ENCODE data around the gene TSKS. TPM values are rescaled to one million over a fixed set of nuclear protein-coding genes. Genes with fewer than 3 reads are reported as not detected.

Gene TSKS
- total RNA-seq, 1 experiment from 2014 or later = not detected

DNA sequence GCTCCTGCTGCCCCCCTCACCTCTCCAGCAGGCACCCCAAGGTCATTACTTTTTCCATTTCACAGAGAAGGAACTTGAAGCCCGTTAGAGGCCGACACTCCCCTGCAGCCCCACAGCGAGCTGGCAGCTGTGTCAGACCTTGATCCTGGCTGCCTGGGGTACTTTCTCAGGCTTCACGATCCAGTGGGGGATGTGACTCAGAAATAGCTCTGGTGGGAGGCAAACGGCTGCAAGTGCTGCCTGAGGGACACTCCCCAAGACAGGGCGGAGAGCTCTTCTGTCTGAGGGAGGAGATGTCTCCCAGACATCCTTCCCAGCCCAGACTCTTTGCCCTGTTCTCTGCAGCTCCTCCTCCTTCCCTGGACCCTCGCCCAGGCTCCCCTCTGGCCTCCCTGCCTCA lies 4.8 kb downstream of the TSKS start:
- DNase-seq = no peak
- intact Hi-C loops (cut with micrococcal nuclease; ENCODE audit: unreplicated experiment) = no loop called here
- no peak overlapping the region for H3K27ac Mint-ChIP-seq (ENCODE audit: unreplicated experiment)
- H3K36me3 Mint-ChIP-seq (ENCODE audit: insufficient read depth, unreplicated experiment) = no peaks in the 10 kb centered on the region
- no peak overlapping the region for H3K4me3 Mint-ChIP-seq (ENCODE audit: low read depth, unreplicated experiment)
- CTCF ChIA-PET = interaction anchor here (0.6 to 0.9 kb wide), 3 partner anchors 8 to 725 kb away, joined by 3 to 8 read pairs (median 6); partner anchors contain the start of gene AP2A1
- TF ChIP-seq, protein P1, sequence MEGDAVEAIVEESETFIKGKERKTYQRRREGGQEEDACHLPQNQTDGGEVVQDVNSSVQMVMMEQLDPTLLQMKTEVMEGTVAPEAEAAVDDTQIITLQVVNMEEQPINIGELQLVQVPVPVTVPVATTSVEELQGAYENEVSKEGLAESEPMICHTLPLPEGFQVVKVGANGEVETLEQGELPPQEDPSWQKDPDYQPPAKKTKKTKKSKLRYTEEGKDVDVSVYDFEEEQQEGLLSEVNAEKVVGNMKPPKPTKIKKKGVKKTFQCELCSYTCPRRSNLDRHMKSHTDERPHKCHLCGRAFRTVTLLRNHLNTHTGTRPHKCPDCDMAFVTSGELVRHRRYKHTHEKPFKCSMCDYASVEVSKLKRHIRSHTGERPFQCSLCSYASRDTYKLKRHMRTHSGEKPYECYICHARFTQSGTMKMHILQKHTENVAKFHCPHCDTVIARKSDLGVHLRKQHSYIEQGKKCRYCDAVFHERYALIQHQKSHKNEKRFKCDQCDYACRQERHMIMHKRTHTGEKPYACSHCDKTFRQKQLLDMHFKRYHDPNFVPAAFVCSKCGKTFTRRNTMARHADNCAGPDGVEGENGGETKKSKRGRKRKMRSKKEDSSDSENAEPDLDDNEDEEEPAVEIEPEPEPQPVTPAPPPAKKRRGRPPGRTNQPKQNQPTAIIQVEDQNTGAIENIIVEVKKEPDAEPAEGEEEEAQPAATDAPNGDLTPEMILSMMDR (IDR thresholded peaks at IDR 0.05; ENCODE audit: unreplicated experiment) = no peak
- no TSS peak for BruUV-seq (replicated peaks)
- H3K4me1 Mint-ChIP-seq (ENCODE audit: low read depth, unreplicated experiment) = no peaks in the 10 kb centered on the region
- H3K9me3 Mint-ChIP-seq (ENCODE audit: low read depth, unreplicated experiment) = peaks cover 3% of the 10 kb centered on the region
- H3K27me3 Mint-ChIP-seq (ENCODE audit: unreplicated experiment) = peaks cover 18% of the 10 kb centered on the region

DNA sequence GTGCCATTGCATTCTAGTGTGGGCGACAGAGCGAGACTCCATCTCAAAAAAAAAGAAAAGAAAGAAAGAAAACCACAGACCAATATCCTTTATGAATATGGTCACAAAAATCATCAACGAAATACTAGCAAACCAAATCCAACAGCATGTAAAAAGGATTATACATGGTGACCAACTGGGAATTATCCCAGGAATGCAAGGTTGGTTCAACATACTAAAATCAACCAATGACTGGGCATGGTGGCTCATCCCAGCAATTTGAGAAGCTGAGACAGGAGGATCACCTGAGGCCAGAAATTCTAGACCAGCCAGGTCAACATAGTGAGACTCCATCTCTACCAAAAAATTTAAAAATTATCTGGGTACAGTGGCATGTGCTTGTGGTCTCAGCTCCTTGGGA lies 7.2 kb downstream of the TSKS start:
- TF ChIP-seq, protein P1 (IDR thresholded peaks at IDR 0.05; ENCODE audit: unreplicated experiment) = no peak
- intact Hi-C loops (cut with micrococcal nuclease; ENCODE audit: unreplicated experiment) = loop anchor here (2.0 kb wide), 1 partner anchor 29 kb away; no protein-coding TSS in a partner anchor
- BruUV-seq (replicated peaks) = no TSS peak
- no peak overlapping the region for H3K27ac Mint-ChIP-seq (ENCODE audit: unreplicated experiment)
- DNase-seq = no peak
- peaks cover 18% of the 10 kb centered on the region for H3K27me3 Mint-ChIP-seq (ENCODE audit: unreplicated experiment)
- no peak overlapping the region for H3K4me3 Mint-ChIP-seq (ENCODE audit: low read depth, unreplicated experiment)
- CTCF ChIA-PET = no interaction called here
- peaks cover 3% of the 10 kb centered on the region for H3K9me3 Mint-ChIP-seq (ENCODE audit: low read depth, unreplicated experiment)
- no peaks in the 10 kb centered on the region for H3K36me3 Mint-ChIP-seq (ENCODE audit: insufficient read depth, unreplicated experiment)
- no peaks in the 10 kb centered on the region for H3K4me1 Mint-ChIP-seq (ENCODE audit: low read depth, unreplicated experiment)

DNA sequence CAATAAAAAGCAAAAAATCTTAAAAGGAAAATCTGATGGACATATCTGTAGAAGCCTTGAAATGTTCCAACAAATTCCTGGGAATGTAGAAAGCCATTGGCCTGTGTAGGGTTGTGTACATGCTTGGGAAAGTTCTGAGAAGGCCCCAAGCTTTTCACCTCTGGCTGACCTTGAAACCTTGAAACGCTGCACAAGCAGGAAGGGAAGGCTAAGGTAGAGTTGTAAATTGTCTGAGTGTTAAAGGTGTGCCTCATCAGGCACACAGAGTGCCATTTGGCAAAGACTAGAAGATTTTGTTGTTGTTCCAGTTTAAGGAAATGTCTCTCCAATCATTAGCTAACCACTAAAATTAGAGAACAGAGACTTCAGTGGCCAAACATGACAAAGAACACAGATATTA lies 10.4 kb downstream of the TSKS start:
- no peaks in the 10 kb centered on the region for H3K4me1 Mint-ChIP-seq (ENCODE audit: low read depth, unreplicated experiment)
- intact Hi-C loops (cut with micrococcal nuclease; ENCODE audit: unreplicated experiment) = no loop called here
- peaks cover 3% of the 10 kb centered on the region for H3K9me3 Mint-ChIP-seq (ENCODE audit: low read depth, unreplicated experiment)
- no peak overlapping the region for H3K4me3 Mint-ChIP-seq (ENCODE audit: low read depth, unreplicated experiment)
- no peaks in the 10 kb centered on the region for H3K36me3 Mint-ChIP-seq (ENCODE audit: insufficient read depth, unreplicated experiment)
- CTCF ChIA-PET = no interaction called here
- DNase-seq = no peak
- no TSS peak for BruUV-seq (replicated peaks)
- TF ChIP-seq, protein P1 (IDR thresholded peaks at IDR 0.05; ENCODE audit: unreplicated experiment) = no peak
- peaks cover 7% of the 10 kb centered on the region for H3K27me3 Mint-ChIP-seq (ENCODE audit: unreplicated experiment)
- H3K27ac Mint-ChIP-seq (ENCODE audit: unreplicated experiment) = no peak overlapping the region

DNA sequence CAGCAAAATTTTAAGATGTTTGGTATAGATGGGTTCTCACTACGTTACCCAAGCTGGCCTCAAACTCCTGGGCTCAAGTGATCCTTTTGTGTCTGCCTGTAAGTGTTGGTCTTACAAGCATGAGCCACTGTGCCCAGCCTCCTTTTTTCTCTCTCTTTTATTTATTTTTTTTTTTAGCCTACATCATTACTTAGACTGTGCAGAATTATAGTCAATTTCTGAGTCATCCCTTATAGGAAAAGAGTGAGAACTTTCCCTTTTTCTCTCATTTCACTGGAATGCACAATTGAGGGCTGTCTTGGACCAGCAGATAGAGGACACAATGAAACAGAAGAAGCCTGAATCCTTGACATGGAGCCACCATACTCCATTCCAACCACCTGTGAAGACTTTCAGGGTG lies 13.3 kb downstream of the TSKS start:
- TF ChIP-seq, protein P1 (IDR thresholded peaks at IDR 0.05; ENCODE audit: unreplicated experiment) = no peak
- Mint-ChIP-seq H3K4me1 (ENCODE audit: low read depth, unreplicated experiment) (no peaks in the 10 kb centered on the region), H3K9me3 (ENCODE audit: low read depth, unreplicated experiment) (peaks cover 3% of the 10 kb centered on the region), H3K27ac (ENCODE audit: unreplicated experiment) (no peak overlapping the region), H3K4me3 (ENCODE audit: low read depth, unreplicated experiment) (no peak overlapping the region), H3K27me3 (ENCODE audit: unreplicated experiment) (no peaks in the 10 kb centered on the region), H3K36me3 (ENCODE audit: insufficient read depth, unreplicated experiment) (no peaks in the 10 kb centered on the region)
- no TSS peak for BruUV-seq (replicated peaks)
- CTCF ChIA-PET = no interaction called here
- intact Hi-C loops (cut with micrococcal nuclease; ENCODE audit: unreplicated experiment) = no loop called here
- no peak for DNase-seq

All from Calu3 (cell line).